GM23338 (cell line): ENCODE measurements around the gene STARD4. TPM values are rescaled to one million over a fixed set of nuclear protein-coding genes. Genes with fewer than 3 reads are reported as not detected.

Experiments used
- ATAC-seq: fragments of 200-7000 bp; cut with Tn5 transposase; 3 replicates; pipeline ENCODE4 v1.9.1; 2020
- DNase-seq: peaks from one replicate; pipeline ENCODE4 v3.0.0-alpha.2; 2015; ENCODE audit warnings: low spot score
- H2AFZ ChIP-seq: fragments of 200-600 bp; sonication (generic); 2 replicates; pipeline ENCODE4 v1.8.0; 2016; ENCODE audit warnings: antibody characterized with exemption, mild to moderate bottlenecking, moderate library complexity
- H3F3A ChIP-seq: fragments of 200-600 bp; sonication (generic); replicated peaks from 2 replicates; pipeline ENCODE4 v1.8.0; 2017; ENCODE audit warnings: antibody characterized with exemption, mixed run types, low read depth
- H3K27ac ChIP-seq: fragments of 200-600 bp; sonication (generic); 2 replicates; pipeline ENCODE4 v1.6.1; 2016; ENCODE audit warnings: low read depth
- H3K27me3 ChIP-seq: fragments of 200-600 bp; sonication (generic); 2 replicates; pipeline ENCODE4 v1.8.0; 2016; ENCODE audit warnings: mild to moderate bottlenecking, mixed run types, moderate library complexity; ENCODE audit not compliant: insufficient read depth
- H3K36me3 ChIP-seq: fragments of 200-600 bp; sonication (generic); 2 replicates; pipeline ENCODE4 v1.8.0; 2016; ENCODE audit warnings: mild to moderate bottlenecking; ENCODE audit not compliant: insufficient read depth
- H3K4me1 ChIP-seq: fragments of 200-600 bp; sonication (generic); 2 replicates; pipeline ENCODE4 v1.8.0; 2016; ENCODE audit warnings: mild to moderate bottlenecking, moderate library complexity; ENCODE audit not compliant: insufficient read depth
- H3K4me2 ChIP-seq: fragments of 200-600 bp; sonication (generic); 2 replicates; pipeline ENCODE4 v1.7.1; 2017; ENCODE audit warnings: mixed run types
- H3K4me3 ChIP-seq: fragments of 200-600 bp; sonication (generic); 2 replicates; pipeline ENCODE4 v1.6.1; 2016; ENCODE audit warnings: mixed run types
- H3K79me2 ChIP-seq: fragments of 200-600 bp; sonication (generic); replicated peaks from 2 replicates; pipeline ENCODE4 v1.8.0; 2017; ENCODE audit warnings: mild to moderate bottlenecking; ENCODE audit not compliant: insufficient read depth
- H3K9me2 ChIP-seq: fragments of 200-600 bp; sonication (generic); 2 replicates; pipeline ENCODE4 v1.8.0; 2017; ENCODE audit not compliant: insufficient read depth
- H4K20me1 ChIP-seq: fragments of 200-600 bp; sonication (generic); replicated peaks from 2 replicates; pipeline ENCODE4 v1.8.0; 2017; ENCODE audit warnings: mild to moderate bottlenecking; ENCODE audit not compliant: insufficient read depth
- H3K27ac Mint-ChIP-seq: 2 replicates; pipeline ENCODE4 v1.8.0; 2020; ENCODE audit warnings: inconsistent platforms, mild to moderate bottlenecking, moderate library complexity, mixed read lengths
- H3K27me3 Mint-ChIP-seq: 3 replicates; pipeline ENCODE4 v1.8.0; 2022; ENCODE audit warnings: low read depth, mild to moderate bottlenecking, moderate library complexity, mixed read lengths, inconsistent platforms; ENCODE audit not compliant: insufficient read depth, poor library complexity
- H3K36me3 Mint-ChIP-seq: 3 replicates; pipeline ENCODE4 v1.8.0; 2021; ENCODE audit warnings: low read depth, mild to moderate bottlenecking, inconsistent platforms, moderate library complexity, mixed read lengths
- H3K4me1 Mint-ChIP-seq: 3 replicates; pipeline ENCODE4 v1.8.0; 2020; ENCODE audit warnings: mild to moderate bottlenecking, inconsistent platforms, mixed read lengths
- H3K4me3 Mint-ChIP-seq: 3 replicates; pipeline ENCODE4 v1.8.0; 2021; ENCODE audit warnings: moderate library complexity, mild to moderate bottlenecking, inconsistent platforms, mixed read lengths
- H3K9me3 Mint-ChIP-seq: 3 replicates; pipeline ENCODE4 v1.8.0; 2020; ENCODE audit warnings: moderate library complexity, mild to moderate bottlenecking, inconsistent platforms, mixed read lengths
- CREB1 ChIP-seq: fragments of 250-450 bp; sonication (Bioruptor Pico); IDR thresholded peaks from 2 replicates; pipeline ENCODE4 v1.5.0; 2020; ENCODE audit warnings: low read depth, mild to moderate bottlenecking, moderate library complexity
- EZH2 ChIP-seq: fragments of 200-600 bp; sonication (generic); IDR thresholded peaks from one replicate; pipeline ENCODE4 v1.8.0; 2017; ENCODE audit warnings: antibody characterized with exemption, mild to moderate bottlenecking, low read depth; ENCODE audit not compliant: unreplicated experiment
- EZH2phosphoT487 ChIP-seq: fragments of 200-600 bp; sonication (generic); IDR thresholded peaks from one replicate; pipeline ENCODE4 v1.8.1; 2018; ENCODE audit warnings: antibody characterized with exemption; ENCODE audit not compliant: unreplicated experiment
- JUNB ChIP-seq: IDR thresholded peaks from one replicate; pipeline ENCODE4 v1.6.1; 2016; ENCODE audit warnings: antibody characterized with exemption; ENCODE audit not compliant: unreplicated experiment
- NANOG ChIP-seq: IDR thresholded peaks from 2 replicates; pipeline ENCODE4 v1.6.1; 2016; ENCODE audit warnings: antibody characterized with exemption, borderline replicate concordance
- POLR2AphosphoS5 ChIP-seq: IDR thresholded peaks from 2 replicates; pipeline ENCODE4 v1.6.1; 2016; ENCODE audit warnings: antibody characterized with exemption, low read depth
- STAT1 ChIP-seq: IDR thresholded peaks from one replicate; pipeline ENCODE4 v1.6.1; 2016; ENCODE audit warnings: antibody characterized with exemption; ENCODE audit not compliant: unreplicated experiment
- ZNF114 ChIP-seq: fragments of 250-450 bp; sonication (Bioruptor Pico); IDR thresholded peaks from 2 replicates; pipeline ENCODE4 v1.5.0; 2020; ENCODE audit warnings: mild to moderate bottlenecking, moderate library complexity
- ZNF331 ChIP-seq: fragments of 250-450 bp; sonication (Bioruptor Pico); IDR thresholded peaks from 2 replicates; pipeline ENCODE4 v1.5.0; 2020; ENCODE audit warnings: low read depth, mild to moderate bottlenecking, moderate library complexity
- polyA plus RNA-seq: library from polyadenylated mRNA; unstranded; fragments of >200 nt; fragmentation: Nextera tagmentation; extraction: Ambion mirVana; gene quantifications from 2 replicates; pipeline ENCODE4 v1.2.1, GENCODE V29; 2016
- total RNA-seq: library from RNA; depleted of rRNA; stranded (reverse); fragments of >200 nt; shearing (Covaris generic); gene quantifications from 2 replicates; pipeline ENCODE4 v1.2.3, GENCODE V29; 2014
- TF ChIP-seq, protein P1 (sequence below): IDR thresholded peaks from one replicate; pipeline ENCODE4 v1.6.1; 2018; ENCODE audit warnings: antibody characterized with exemption; ENCODE audit not compliant: unreplicated experiment
- TF ChIP-seq, protein P2 (sequence below): IDR thresholded peaks from 2 replicates; pipeline ENCODE4 v1.6.1; 2016; ENCODE audit warnings: antibody characterized with exemption
- TF ChIP-seq, protein P3 (sequence below), 2 experiments: fragments of 200-600 bp in 1 of 2; sonication (generic) in 1 of 2; conservative IDR thresholded peaks; 2 replicates each; pipeline versions ENCODE4 v1.5.1 to v1.6.1; 2016 to 2017; ENCODE audit warnings: antibody characterized with exemption in 2 of 2, low read depth in 2 of 2, mild to moderate bottlenecking in 2 of 2, moderate library complexity in 1 of 2

STARD4 gene
- total and polyA plus RNA-seq, 2 experiments from 2014 or later = 25.0 to 92.0 TPM

- TF ChIP-seq, protein P1, sequence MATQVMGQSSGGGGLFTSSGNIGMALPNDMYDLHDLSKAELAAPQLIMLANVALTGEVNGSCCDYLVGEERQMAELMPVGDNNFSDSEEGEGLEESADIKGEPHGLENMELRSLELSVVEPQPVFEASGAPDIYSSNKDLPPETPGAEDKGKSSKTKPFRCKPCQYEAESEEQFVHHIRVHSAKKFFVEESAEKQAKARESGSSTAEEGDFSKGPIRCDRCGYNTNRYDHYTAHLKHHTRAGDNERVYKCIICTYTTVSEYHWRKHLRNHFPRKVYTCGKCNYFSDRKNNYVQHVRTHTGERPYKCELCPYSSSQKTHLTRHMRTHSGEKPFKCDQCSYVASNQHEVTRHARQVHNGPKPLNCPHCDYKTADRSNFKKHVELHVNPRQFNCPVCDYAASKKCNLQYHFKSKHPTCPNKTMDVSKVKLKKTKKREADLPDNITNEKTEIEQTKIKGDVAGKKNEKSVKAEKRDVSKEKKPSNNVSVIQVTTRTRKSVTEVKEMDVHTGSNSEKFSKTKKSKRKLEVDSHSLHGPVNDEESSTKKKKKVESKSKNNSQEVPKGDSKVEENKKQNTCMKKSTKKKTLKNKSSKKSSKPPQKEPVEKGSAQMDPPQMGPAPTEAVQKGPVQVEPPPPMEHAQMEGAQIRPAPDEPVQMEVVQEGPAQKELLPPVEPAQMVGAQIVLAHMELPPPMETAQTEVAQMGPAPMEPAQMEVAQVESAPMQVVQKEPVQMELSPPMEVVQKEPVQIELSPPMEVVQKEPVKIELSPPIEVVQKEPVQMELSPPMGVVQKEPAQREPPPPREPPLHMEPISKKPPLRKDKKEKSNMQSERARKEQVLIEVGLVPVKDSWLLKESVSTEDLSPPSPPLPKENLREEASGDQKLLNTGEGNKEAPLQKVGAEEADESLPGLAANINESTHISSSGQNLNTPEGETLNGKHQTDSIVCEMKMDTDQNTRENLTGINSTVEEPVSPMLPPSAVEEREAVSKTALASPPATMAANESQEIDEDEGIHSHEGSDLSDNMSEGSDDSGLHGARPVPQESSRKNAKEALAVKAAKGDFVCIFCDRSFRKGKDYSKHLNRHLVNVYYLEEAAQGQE = no peak
- TF ChIP-seq ZNF331 = no peak
- TF ChIP-seq, protein P2, sequence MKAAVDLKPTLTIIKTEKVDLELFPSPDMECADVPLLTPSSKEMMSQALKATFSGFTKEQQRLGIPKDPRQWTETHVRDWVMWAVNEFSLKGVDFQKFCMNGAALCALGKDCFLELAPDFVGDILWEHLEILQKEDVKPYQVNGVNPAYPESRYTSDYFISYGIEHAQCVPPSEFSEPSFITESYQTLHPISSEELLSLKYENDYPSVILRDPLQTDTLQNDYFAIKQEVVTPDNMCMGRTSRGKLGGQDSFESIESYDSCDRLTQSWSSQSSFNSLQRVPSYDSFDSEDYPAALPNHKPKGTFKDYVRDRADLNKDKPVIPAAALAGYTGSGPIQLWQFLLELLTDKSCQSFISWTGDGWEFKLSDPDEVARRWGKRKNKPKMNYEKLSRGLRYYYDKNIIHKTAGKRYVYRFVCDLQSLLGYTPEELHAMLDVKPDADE = no peak
Observed at GRCh38 chr5:111472579-111472978, 39.8 kb downstream of the STARD4 start (continued).

GRCh38 chr5:111472096-111472495 lies 40.2 kb downstream of the STARD4 start:
- H2AFZ ChIP-seq = no peak overlapping the region
- H3K36me3 ChIP-seq = no peaks in the 10 kb centered on the region
- no peak overlapping the region for H3K4me2 ChIP-seq
- no peaks in the 10 kb centered on the region for H3K4me1 Mint-ChIP-seq
- H3K36me3 Mint-ChIP-seq = no peaks in the 10 kb centered on the region; the same call in 2 of the 3 replicates
- no peak overlapping the region for H3K27ac ChIP-seq
- H3K4me3 ChIP-seq = no peak overlapping the region
- H3K79me2 ChIP-seq = no peaks in the 10 kb centered on the region
- peaks cover 9% of the 10 kb centered on the region; the same call in 1 of the 2 replicates for H3K9me2 ChIP-seq
- H3K4me3 Mint-ChIP-seq = no peak overlapping the region
- H3K27ac Mint-ChIP-seq = no peak overlapping the region
- no peaks in the 10 kb centered on the region for H3K4me1 ChIP-seq
- no peaks in the 10 kb centered on the region for H3K27me3 ChIP-seq
- no peak for ATAC-seq
- H3K9me3 Mint-ChIP-seq = no peaks in the 10 kb centered on the region; the same call in 2 of the 3 replicates
- no peak for DNase-seq
- H3F3A ChIP-seq = no peaks in the 10 kb centered on the region
- no peaks in the 10 kb centered on the region for H3K27me3 Mint-ChIP-seq
- TF ChIP-seq ZNF331 (no peak), JUNB (no peak), NANOG (no peak), STAT1 (no peak), EZH2phosphoT487 (no peak), EZH2 (no peak), POLR2AphosphoS5 (no peak), ZNF114 (CRISPR knock-in tag) (no peak), CREB1 (no peak)
- TF ChIP-seq, protein P3, sequence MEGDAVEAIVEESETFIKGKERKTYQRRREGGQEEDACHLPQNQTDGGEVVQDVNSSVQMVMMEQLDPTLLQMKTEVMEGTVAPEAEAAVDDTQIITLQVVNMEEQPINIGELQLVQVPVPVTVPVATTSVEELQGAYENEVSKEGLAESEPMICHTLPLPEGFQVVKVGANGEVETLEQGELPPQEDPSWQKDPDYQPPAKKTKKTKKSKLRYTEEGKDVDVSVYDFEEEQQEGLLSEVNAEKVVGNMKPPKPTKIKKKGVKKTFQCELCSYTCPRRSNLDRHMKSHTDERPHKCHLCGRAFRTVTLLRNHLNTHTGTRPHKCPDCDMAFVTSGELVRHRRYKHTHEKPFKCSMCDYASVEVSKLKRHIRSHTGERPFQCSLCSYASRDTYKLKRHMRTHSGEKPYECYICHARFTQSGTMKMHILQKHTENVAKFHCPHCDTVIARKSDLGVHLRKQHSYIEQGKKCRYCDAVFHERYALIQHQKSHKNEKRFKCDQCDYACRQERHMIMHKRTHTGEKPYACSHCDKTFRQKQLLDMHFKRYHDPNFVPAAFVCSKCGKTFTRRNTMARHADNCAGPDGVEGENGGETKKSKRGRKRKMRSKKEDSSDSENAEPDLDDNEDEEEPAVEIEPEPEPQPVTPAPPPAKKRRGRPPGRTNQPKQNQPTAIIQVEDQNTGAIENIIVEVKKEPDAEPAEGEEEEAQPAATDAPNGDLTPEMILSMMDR (conservative IDR thresholded peaks at IDR 0.05; ENCODE audit: low read depth in 2 of 2) = no peak
- TF ChIP-seq, protein P2 = no peak
- TF ChIP-seq, protein P1 = no peak
- no peaks in the 10 kb centered on the region for H4K20me1 ChIP-seq
